ENCODE data around the gene CPEB2.

Gene CPEB2

DNA sequence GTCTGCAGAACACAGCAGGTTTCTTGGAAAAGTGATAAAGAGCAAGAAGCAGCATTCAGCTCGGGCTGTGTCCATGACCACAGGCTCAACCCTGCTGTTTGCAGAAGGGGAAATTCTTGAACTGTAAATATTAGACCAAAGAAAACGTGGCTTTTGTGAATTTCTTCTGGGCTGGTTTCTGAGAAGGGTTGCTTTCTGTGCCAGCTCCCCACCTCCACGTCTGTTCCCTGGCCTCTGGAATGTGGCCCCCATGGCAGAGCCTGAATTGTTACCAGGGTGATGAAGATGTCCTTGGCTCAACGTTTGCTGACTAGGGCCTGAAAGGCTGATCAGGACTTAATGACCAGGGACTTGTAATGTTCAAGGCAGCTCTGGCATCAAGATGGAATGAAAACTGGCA, 116.0 kb downstream of the CPEB2 start:
- DNase-seq (ENCODE audit: low read depth), result no peak
